H9 (cell line): ENCODE data around the gene MREG. TPM values are rescaled to one million over a fixed set of nuclear protein-coding genes. Genes with fewer than 3 reads are reported as not detected.

Experiments
- DNase-seq: peaks from one replicate; pipeline ENCODE4 v3.0.0-alpha.2; 2017
- H2AFZ ChIP-seq: one replicate; pipeline ENCODE4 v1.6.1; 2013; ENCODE audit warnings: mild to moderate bottlenecking, low read length, control low read depth, moderate library complexity
- H2AK5ac ChIP-seq: 2 replicates; pipeline ENCODE4 v1.6.1; 2013; ENCODE audit warnings: low read length, control low read depth, mixed read lengths; ENCODE audit not compliant: insufficient read length
- H2BK120ac ChIP-seq: one replicate; pipeline ENCODE4 v1.6.1; 2013; ENCODE audit warnings: low read depth, mild to moderate bottlenecking, low read length, control low read depth, inconsistent platforms; ENCODE audit not compliant: poor library complexity, severe bottlenecking
- H2BK12ac ChIP-seq: 2 replicates; pipeline ENCODE4 v1.6.1; 2013; ENCODE audit warnings: low read length, control low read depth, mixed read lengths, low read depth; ENCODE audit not compliant: insufficient read length
- H2BK15ac ChIP-seq: 2 replicates; pipeline ENCODE4 v1.6.1; 2013; ENCODE audit warnings: low read depth, low read length, control low read depth
- H2BK20ac ChIP-seq: one replicate; pipeline ENCODE4 v1.6.1; 2013; ENCODE audit warnings: low read depth, mild to moderate bottlenecking, low read length, control low read depth, inconsistent platforms; ENCODE audit not compliant: poor library complexity, severe bottlenecking
- H2BK5ac ChIP-seq: 2 replicates; pipeline ENCODE4 v1.6.1; 2013; ENCODE audit warnings: low read length, control low read depth, mixed read lengths; ENCODE audit not compliant: insufficient read length
- H3K14ac ChIP-seq: 2 replicates; pipeline ENCODE4 v1.6.1; 2013; ENCODE audit warnings: low read length, control low read depth; ENCODE audit not compliant: insufficient read depth
- H3K18ac ChIP-seq: 2 replicates; pipeline ENCODE4 v1.6.1; 2013; ENCODE audit warnings: low read depth, mild to moderate bottlenecking, mixed read lengths, low read length, control low read depth; ENCODE audit not compliant: insufficient read length
- H3K23ac ChIP-seq: 2 replicates; pipeline ENCODE4 v1.6.1; 2013; ENCODE audit warnings: low read length, control low read depth, mixed read lengths, low read depth; ENCODE audit not compliant: insufficient read length
- H3K23me2 ChIP-seq: 2 replicates; pipeline ENCODE4 v1.6.1; 2013; ENCODE audit warnings: low read depth, mild to moderate bottlenecking, mixed read lengths, low read length, control low read depth; ENCODE audit not compliant: insufficient read length, poor library complexity, severe bottlenecking
- H3K27ac ChIP-seq: 2 replicates; pipeline ENCODE4 v1.5.1; 2013; ENCODE audit warnings: low read length, control low read depth, mixed read lengths, low read depth; ENCODE audit not compliant: insufficient read length
- H3K27me3 ChIP-seq: 2 replicates; pipeline ENCODE4 v1.6.1; 2013; ENCODE audit warnings: low read length, control low read depth, inconsistent platforms; ENCODE audit not compliant: insufficient read depth
- H3K4ac ChIP-seq: 2 replicates; pipeline ENCODE4 v1.6.1; 2013; ENCODE audit warnings: low read depth, mild to moderate bottlenecking, control low read depth, inconsistent platforms, low read length, moderate library complexity
- H3K4me1 ChIP-seq: 2 replicates; pipeline ENCODE4 v1.6.1; 2013; ENCODE audit warnings: low read length, control low read depth, inconsistent platforms; ENCODE audit not compliant: insufficient read depth
- H3K4me2 ChIP-seq: 2 replicates; pipeline ENCODE4 v1.6.1; 2013; ENCODE audit warnings: low read length, control low read depth, mixed read lengths; ENCODE audit not compliant: insufficient read length, insufficient read depth
- H3K56ac ChIP-seq: 2 replicates; pipeline ENCODE4 v1.6.1; 2013; ENCODE audit warnings: low read depth, mild to moderate bottlenecking, mixed read lengths, low read length, control low read depth; ENCODE audit not compliant: insufficient read length
- H3K79me1 ChIP-seq: 2 replicates; pipeline ENCODE4 v1.6.1; 2013; ENCODE audit warnings: low read depth, mild to moderate bottlenecking, moderate library complexity, low read length, control low read depth, inconsistent platforms; ENCODE audit not compliant: insufficient read depth, poor library complexity, severe bottlenecking
- H3K79me2 ChIP-seq: 2 replicates; pipeline ENCODE4 v1.6.1; 2013; ENCODE audit warnings: low read length, control low read depth, inconsistent platforms; ENCODE audit not compliant: insufficient read depth
- H3K9ac ChIP-seq: 2 replicates; pipeline ENCODE4 v1.6.1; 2013; ENCODE audit warnings: low read length, control low read depth, mixed read lengths; ENCODE audit not compliant: insufficient read length; ENCODE audit errors: extremely low read depth
- H3K9me3 ChIP-seq: one replicate; pipeline ENCODE4 v1.6.1; 2013; ENCODE audit warnings: low read depth, low read length, inconsistent platforms; ENCODE audit not compliant: control insufficient read depth
- H3T11ph ChIP-seq: one replicate; pipeline ENCODE4 v1.6.1; 2013; ENCODE audit warnings: mild to moderate bottlenecking, low read length, control low read depth, inconsistent platforms
- H4K20me1 ChIP-seq: one replicate; pipeline ENCODE4 v1.6.1; 2013; ENCODE audit not compliant: control insufficient read depth, insufficient read length, insufficient read depth
- H4K5ac ChIP-seq: 2 replicates; pipeline ENCODE4 v1.6.1; 2013; ENCODE audit warnings: low read depth, mild to moderate bottlenecking, mixed read lengths, low read length, control low read depth; ENCODE audit not compliant: insufficient read length
- H4K8ac ChIP-seq: replicated peaks from 2 replicates; pipeline ENCODE4 v1.6.1; 2013; ENCODE audit warnings: low read length, control low read depth, mixed read lengths, low read depth; ENCODE audit not compliant: insufficient read length
- H4K91ac ChIP-seq: 2 replicates; pipeline ENCODE4 v1.6.1; 2013; ENCODE audit warnings: low read depth, mild to moderate bottlenecking, moderate library complexity, mixed read lengths, low read length, control low read depth; ENCODE audit not compliant: insufficient read length
- H3K27ac Mint-ChIP-seq, 3 experiments: 2 replicates in 2 of 3; 3 replicates in 1 of 3; pipeline ENCODE4 v1.8.0; 2020 to 2021; ENCODE audit warnings: mixed read lengths in 3 of 3, mild to moderate bottlenecking in 1 of 3, moderate library complexity in 1 of 3
- H3K27me3 Mint-ChIP-seq: 2 replicates; pipeline ENCODE4 v1.8.0; 2021; ENCODE audit warnings: low read depth, mild to moderate bottlenecking, moderate library complexity, mixed read lengths
- H3K36me3 Mint-ChIP-seq, 3 experiments: 2 replicates in 2 of 3; 3 replicates in 1 of 3; pipeline ENCODE4 v1.8.0; 2020 to 2021; ENCODE audit warnings: low read depth in 3 of 3, mixed read lengths in 3 of 3; ENCODE audit not compliant: insufficient read depth in 1 of 3
- H3K4me1 Mint-ChIP-seq, 2 experiments: 2 replicates each; pipeline ENCODE4 v1.8.0; 2020; ENCODE audit warnings: mixed read lengths in 2 of 2
- H3K4me3 Mint-ChIP-seq, 2 experiments: 2 replicates in 1 of 2; 3 replicates in 1 of 2; pipeline ENCODE4 v1.8.0; 2020 to 2021; ENCODE audit warnings: mild to moderate bottlenecking in 2 of 2, mixed read lengths in 2 of 2, moderate library complexity in 1 of 2
- H3K9me3 Mint-ChIP-seq, 2 experiments: 2 replicates in 1 of 2; 3 replicates in 1 of 2; pipeline ENCODE4 v1.8.0; 2020; ENCODE audit warnings: mild to moderate bottlenecking in 2 of 2, mixed read lengths in 2 of 2, moderate library complexity in 1 of 2
- WGBS: extraction: QIAGEN DNeasy Blood & Tissue Kit; methylation state at CpG from one replicate; pipeline ENCODE4 v1.1.7; 2013; ENCODE audit warnings: missing lambda C conversion rate, low lambda C conversion rate, mixed read lengths; ENCODE audit not compliant: insufficient read length; ENCODE audit errors: extremely low coverage; 5-methylcytosine and 5-hydroxymethylcytosine counted together
- total RNA-seq: library from RNA; stranded (reverse); gene quantifications from 2 replicates; pipeline ENCODE4 v1.2.1, GENCODE V29; 2021
- TF ChIP-seq, protein P1 (sequence below): fragments of 200-600 bp; sonication (generic); conservative IDR thresholded peaks from 3 replicates; pipeline ENCODE4 v1.8.0; 2021; ENCODE audit warnings: antibody characterized with exemption, mild to moderate bottlenecking

MREG gene
- total RNA-seq, 1 experiment from 2014 or later, result 21.8 TPM

DNA sequence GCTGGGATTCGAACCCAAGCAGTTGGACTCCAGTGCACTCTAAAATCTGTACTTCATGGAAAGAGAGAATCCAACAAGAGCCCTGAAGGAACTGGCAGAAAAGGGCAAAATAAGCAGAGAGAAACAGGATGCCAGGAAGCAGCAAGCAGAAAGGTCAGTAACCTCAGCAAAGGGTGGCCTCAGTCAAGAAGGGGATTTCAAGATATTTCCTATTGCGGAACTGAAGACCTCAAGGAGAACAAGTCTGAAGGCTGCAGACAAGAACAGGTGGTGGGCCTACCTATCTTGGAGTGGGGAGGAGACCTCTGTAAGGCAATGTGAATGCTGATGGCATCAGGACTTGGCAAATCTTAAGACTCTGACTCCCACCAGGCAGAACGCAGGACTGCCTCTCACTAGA lies 20.1 kb upstream of the MREG start:
- no peaks in the 10 kb centered on the region for H3K79me1 ChIP-seq
- H2AK5ac ChIP-seq, result no peak overlapping the region
- no peak overlapping the region for H2BK120ac ChIP-seq
- H3K9me3 Mint-ChIP-seq, result no peaks in the 10 kb centered on the region
- no peak overlapping the region for H3T11ph ChIP-seq
- no peak overlapping the region for H2BK15ac ChIP-seq
- H3K27me3 Mint-ChIP-seq, result no peaks in the 10 kb centered on the region
- no peaks in the 10 kb centered on the region for H3K79me2 ChIP-seq
- no peak overlapping the region for H3K14ac ChIP-seq
- no peak overlapping the region for H4K8ac ChIP-seq
- H3K18ac ChIP-seq, result no peak overlapping the region
- no peak overlapping the region for H2AFZ ChIP-seq
- no peak overlapping the region for H4K5ac ChIP-seq
- no peak for DNase-seq
- no CpG with 5 or more reads among the region's 3 CpGs for WGBS
- peaks cover 4 to 12% of the 10 kb centered on the region in 2 experiments for H3K4me1 Mint-ChIP-seq
- H4K91ac ChIP-seq, result no peak overlapping the region
- H3K27ac Mint-ChIP-seq, result no peak overlapping the region
- no peaks in the 10 kb centered on the region for H3K23me2 ChIP-seq
- no peak overlapping the region for H3K23ac ChIP-seq
- H3K9me3 ChIP-seq, result no peaks in the 10 kb centered on the region
- no peak overlapping the region for H3K27ac ChIP-seq
- H3K4me1 ChIP-seq, result no peaks in the 10 kb centered on the region
- H3K4me2 ChIP-seq, result no peak overlapping the region
- no peak overlapping the region for H3K56ac ChIP-seq
- peaks cover 2% of the 10 kb centered on the region for H4K20me1 ChIP-seq
- H3K4ac ChIP-seq, result no peak overlapping the region
- H3K9ac ChIP-seq, result no peak overlapping the region
- TF ChIP-seq, protein P1, sequence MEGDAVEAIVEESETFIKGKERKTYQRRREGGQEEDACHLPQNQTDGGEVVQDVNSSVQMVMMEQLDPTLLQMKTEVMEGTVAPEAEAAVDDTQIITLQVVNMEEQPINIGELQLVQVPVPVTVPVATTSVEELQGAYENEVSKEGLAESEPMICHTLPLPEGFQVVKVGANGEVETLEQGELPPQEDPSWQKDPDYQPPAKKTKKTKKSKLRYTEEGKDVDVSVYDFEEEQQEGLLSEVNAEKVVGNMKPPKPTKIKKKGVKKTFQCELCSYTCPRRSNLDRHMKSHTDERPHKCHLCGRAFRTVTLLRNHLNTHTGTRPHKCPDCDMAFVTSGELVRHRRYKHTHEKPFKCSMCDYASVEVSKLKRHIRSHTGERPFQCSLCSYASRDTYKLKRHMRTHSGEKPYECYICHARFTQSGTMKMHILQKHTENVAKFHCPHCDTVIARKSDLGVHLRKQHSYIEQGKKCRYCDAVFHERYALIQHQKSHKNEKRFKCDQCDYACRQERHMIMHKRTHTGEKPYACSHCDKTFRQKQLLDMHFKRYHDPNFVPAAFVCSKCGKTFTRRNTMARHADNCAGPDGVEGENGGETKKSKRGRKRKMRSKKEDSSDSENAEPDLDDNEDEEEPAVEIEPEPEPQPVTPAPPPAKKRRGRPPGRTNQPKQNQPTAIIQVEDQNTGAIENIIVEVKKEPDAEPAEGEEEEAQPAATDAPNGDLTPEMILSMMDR, result no peak
- no peaks in the 10 kb centered on the region for H3K27me3 ChIP-seq
- no peak overlapping the region for H3K4me3 Mint-ChIP-seq
- no peak overlapping the region for H2BK20ac ChIP-seq
- H2BK5ac ChIP-seq, result no peak overlapping the region
- H2BK12ac ChIP-seq, result no peak overlapping the region
- H3K36me3 Mint-ChIP-seq, result peaks cover 6 to 20% (median 14%) of the 10 kb centered on the region in 3 experiments; a peak in 5 of 7 replicates
